Measurements from ENCODE around the gene ZNF80.
"Not testable (repeated sequence)": the region's sequence is repeated elsewhere in the genome, so short reads cannot be mapped to it uniquely, and the experiment has no call there.

Gene ZNF80

DNA sequence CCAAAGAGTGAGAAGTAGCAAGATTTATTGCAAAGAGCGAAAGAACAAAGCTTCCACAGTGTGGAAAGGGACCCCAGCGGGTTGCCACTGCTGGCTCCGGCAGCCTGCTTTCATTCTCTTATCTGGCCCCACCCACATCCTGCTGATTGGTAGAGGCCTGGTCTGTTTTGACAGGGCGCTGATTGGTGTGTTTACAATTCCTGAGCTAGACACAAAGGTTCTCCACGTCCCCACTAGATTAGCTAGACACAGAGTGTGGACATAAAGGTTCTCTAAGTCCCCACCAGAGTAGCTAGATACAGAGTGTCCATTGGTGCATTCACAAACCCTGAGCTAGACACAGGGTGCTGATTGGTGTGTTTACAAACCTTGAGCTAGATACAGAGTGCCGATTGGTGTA lies at the start of gene ZNF80:
Gene ZNF80 (minus strand): TSS at position 101 of the 400 bp plus-strand sequence. CDS start 504 bp downstream, outside the sequence.
- DNase-seq, result not testable (repeated sequence)

DNA sequence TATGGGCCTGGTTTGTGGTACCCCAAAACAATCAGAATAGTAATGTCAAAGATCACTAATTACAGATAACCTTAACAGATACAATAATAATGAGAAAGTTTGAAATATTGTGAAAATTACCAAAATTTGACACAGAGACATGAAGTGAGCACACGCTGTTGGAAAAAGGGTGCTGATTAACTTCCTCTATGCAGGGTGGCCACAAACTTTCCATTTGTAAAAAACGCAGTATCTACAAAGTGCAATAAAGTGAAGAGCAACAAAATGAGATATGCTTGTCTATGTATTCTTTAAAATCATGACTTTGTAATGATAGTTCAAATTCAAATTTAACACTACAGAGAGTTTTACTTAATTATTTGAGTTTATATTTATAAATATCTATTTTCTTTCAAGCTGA lies 48.9 kb upstream of the ZNF80 start:
- no peak for DNase-seq

DNA sequence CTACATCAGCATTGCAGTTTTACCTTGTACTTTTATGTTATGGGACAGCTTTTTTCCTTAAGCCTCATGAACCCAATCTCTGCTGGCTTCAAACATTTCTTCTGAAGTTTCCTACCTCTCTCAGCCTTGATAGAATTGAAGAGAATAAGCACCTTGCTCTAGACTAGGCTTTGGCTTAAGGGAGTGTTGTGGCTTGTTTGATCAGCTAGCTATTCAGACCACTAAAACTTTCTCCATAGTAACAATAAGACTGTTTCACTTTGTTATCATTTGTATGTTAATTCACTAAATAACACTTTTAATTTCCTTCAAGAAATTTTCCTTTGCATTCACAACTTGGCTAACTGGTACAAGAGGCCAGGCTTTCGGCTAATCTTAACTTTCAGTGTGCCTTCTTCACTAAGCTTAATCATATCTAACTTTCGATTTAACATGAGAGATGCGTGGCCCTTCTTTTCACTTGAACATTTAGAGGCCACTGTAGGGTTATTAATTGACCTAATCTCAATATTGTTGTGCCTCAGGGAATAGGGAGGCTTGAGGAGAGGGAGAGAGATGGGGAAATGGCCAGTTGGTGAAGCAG lies 48.4 kb upstream of the ZNF80 start:
- DNase-seq, result no peak

DNA sequence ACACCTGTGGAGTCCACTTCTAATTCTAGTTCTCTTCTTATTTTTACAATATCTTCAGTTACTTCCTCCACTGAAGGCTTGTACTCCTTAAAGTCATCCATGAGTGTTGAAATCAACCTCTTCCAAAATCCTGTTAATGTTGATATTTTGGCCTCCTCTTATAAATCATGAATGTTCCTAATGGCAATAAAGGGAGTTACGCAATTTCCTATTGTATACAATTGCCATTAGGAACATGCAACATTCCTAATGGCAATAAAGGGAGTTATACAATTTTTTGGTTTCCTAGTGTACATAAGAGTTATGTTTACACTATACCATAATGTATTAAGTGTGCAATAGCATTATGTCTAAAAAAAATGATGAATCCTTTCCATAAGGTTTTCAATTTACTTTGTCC lies 47.3 kb upstream of the ZNF80 start:
- DNase-seq, result no peak

DNA sequence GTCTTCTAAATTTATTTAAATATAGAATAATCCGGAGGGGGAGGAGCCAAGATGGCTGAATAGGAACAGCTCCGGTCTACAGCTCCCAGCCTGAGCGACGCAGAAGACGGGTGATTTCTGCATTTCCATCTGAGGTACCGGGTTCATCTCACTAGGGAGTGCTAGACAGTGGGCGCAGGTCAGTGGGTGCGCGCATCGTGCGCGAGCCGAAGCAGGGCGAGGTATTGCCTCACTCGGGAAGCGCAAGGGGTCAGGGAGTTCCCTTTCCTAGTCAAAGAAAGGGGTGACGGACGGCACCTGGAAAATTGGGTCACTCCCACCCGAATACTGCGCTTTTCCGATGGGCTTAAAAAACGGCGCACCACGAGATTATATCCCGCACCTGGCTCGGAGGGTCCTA lies 39.5 kb upstream of the ZNF80 start:
- DNase-seq, result not testable (repeated sequence)

DNA sequence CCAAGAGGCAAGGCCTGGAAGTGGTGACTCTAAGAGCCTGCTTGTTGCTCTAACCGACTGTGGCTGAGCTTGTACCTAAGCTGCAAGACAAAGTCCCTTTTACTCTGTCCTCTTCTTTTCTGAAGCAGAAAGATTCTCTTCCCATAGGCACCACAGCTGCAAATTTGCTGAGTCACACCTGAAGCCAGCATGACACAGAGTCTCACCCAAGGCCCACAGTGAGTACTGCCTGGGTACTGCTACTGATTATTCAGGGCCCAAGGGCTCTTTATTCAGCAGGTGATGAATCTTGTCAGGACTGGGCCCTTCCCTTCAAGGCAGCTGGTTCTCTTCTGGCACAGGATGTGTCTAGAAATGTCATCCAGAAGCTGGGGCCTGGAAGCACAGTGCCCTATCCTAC lies 37.6 kb upstream of the ZNF80 start:
- no peak for DNase-seq

DNA sequence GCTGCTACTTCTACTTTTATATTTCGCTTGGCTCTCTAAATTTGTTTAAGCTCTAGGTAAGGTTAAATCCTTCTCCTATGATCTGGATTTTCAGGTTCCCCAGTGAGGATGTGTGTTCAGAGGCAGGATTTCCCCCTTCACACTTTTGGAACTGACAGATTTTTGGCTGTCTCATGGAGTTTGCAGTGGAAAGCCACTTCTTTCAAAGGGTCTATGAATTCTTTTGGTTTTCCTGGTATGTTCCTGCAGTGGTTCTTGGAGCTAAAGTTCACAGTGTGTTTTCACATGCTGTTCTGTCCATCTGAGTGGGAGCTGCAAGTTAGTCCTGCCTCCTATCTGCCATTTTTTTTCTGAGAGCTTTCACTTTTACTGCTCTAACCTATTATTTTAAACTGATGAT lies 34.9 kb upstream of the ZNF80 start:
- no peak for DNase-seq

DNA sequence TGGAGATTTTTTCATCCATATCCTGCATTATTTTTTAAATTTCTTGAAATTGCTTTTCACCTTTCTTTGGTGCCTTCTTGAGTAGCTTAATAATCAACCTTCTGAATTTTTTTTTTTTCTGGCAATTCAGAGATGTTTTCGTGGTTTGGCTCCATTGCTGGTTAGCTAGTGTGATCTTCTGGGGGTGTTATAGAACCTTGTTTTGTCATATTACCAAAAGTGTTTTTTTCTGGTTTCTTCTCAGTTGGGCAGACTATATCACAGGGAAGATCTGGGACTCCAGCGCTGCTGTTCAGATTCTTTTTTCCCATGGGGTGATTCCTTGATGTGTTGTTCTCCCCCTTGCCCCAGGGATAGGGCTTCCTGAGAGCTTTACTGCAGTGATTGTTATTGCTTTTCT lies 32.6 kb upstream of the ZNF80 start:
- DNase-seq, result no peak

DNA sequence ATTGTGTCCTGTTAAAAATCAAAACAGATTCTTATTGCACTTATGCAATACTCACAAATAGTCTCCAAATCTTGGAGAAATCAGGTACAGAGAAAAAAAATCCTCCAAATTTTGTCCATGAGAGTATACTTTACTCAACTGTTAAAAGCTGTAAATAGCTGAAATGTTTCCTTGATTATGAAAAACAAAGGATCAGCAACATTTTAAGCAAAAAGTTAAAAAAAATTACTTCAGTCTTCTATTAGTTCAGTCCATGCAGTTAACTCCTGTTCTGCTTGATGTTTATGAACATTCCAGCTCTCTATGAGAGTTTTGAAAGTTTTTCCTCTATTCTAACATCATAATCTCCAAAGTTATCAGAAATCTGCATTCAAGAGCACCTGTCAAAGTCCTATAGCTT lies 22.8 kb upstream of the ZNF80 start:
- no peak for DNase-seq

DNA sequence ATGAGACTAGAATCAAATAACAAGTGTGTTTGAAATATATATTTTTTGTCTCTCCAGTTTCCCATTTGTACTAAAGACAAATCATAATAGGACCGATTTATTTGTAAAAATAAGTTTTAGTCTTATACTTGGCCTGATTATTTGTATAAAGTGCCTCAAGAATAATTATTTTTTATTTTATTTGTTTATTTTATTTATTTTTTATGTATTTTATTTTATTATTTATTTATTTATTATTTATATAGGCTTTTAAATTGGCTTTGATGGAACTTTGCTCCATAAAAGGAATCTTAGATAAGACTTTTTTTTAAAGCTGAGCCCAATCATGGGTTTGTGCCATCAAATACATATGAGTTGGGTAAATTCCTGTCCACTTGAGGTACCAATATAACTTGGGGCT lies 22.2 kb upstream of the ZNF80 start:
- DNase-seq, result no peak

DNA sequence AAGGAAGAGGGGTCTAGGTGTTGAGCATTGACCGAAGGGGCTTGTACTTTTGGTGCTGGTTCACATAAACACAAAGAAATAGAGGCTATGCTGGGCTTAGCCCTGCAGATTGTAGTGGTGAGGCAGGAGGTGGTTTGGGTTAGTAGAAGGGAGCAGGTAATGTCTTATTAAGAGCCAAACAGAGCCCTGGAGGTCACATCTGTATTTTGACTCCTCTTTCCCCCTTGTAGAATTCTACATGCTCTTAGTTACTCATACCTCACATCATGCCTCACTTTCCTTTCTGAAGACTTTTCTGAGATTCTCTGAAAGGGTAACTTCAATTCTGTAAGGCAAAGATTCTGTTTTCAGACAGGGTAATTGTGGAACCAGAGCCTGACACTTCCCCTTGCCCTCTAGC lies 16.1 kb upstream of the ZNF80 start:
- no peak for DNase-seq

DNA sequence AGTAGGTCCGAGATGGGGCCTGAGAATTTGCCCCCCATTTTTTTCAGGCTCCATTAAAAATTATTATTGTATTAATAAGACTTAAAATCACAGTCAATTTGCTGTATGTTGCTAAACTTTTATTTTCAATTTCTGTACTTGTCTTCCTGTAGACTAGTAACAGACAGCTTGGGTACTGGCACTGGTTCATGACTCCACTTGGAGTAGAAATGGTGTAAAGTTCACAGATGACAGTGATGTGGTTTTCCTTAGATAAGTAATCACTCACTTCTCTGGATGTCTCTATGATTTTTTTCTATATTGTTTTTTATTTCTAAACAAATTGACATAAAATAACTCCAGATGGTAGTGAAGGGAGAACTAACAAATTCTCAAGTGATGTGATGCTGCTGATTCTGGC lies 15.6 kb upstream of the ZNF80 start:
- no peak for DNase-seq

DNA sequence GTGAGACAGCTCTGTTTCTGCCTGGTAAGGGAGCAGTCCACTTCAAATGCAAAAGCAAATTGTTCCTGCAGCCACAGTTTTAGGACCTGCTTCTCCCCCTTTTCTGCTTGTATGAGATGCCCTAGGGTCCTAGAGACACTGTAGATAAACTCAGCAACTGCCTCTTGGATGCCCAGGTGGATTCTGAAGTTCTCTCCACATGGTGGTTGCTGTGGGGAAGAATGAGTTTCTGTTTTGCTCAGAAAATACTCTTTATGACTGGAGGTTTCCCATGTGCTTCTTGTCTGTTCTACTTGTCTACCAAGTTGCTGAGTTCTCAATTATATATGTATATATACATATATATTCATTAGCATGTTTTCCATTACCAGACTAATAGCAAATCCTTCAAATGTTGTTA lies 5.6 kb upstream of the ZNF80 start:
- DNase-seq, result no peak

DNA sequence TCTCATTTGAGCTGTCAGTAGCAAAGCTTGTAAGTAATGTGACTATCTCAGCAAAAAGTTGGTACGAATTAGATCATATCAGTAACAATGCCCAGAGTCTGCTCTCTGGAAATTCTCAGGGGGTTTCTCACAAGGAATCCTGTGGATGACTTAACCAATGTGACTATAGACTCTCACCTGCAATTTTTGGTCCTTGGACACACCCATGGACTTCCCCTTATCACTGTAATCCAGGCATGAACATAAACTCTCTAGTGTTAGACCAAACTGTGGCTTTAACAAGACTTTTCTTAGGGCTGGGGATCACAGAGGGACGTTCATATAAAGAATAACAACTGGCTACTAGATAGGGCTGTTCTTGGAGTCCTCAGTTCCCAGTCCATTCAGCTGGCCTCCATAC lies 3.9 kb upstream of the ZNF80 start:
- no peak for DNase-seq

DNA sequence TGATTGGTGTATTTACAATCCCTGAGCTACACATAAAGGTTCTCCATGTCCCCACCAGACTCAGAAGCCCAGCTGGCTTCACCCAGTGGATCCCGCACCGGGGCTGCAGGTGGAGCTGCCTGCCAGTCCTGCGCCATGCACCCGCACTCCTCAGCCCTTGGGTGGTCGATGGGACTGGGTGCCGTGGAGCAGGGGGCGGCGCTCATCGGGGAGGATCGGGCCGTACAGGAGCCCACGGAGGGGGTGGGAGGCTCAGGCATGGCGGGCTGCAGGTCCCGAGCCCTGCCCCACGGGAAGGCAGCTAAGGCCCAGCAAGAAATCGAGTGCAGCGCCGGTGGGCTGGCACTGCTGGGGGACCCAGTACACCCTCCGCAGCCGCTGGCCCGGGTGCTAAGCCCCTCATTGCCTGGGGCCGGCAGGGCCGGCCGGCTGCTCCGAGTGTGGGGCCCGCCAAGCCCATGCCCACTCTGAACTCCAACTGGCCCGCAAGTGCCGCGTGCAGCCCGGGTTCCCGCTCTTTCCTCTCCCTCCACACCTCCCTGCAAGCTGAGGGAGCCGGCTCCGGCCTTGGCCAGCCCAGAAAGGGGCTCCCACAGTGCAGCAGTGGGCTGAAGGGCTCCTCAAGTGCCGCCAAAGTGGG lies 888 bp upstream of the ZNF80 start:
- DNase-seq, result not testable (repeated sequence)

DNA sequence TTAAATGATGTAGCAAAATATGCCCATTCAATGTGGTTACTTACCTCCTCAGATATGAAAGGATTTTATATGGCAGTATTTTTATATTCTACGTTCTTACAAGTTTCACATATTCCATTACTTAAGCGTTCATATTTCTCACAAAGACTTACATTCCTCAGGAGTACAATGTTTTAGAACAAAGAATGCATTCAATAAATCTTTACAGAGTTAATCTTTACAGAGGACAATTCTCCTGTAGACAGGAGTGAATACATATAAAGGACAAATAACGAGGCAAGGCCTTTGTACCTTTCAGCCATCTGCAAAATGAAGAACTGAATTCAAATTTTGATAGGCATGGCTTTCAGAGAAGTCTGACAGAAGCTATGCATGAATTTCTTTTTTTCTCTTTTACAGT lies 1.9 kb downstream of the ZNF80 start:
- no peak for DNase-seq

DNA sequence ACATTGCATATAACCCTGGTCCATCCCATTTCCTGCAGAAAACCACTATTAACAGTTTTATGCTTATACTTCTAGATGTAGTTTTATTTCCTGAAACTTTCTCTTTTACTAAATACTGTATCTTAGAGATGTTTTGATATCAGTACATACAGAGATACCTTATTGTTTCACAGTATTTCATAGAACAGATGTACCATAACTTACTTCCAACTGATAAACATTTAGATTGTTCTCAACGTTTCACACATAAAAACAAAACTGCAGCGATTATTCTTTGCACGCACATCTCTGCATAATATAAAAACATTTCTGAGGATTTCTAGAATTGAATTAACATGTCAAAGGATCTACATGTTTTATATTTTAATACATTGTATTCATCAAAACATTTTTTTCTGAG lies 2.6 kb downstream of the ZNF80 start:
- DNase-seq, result no peak

DNA sequence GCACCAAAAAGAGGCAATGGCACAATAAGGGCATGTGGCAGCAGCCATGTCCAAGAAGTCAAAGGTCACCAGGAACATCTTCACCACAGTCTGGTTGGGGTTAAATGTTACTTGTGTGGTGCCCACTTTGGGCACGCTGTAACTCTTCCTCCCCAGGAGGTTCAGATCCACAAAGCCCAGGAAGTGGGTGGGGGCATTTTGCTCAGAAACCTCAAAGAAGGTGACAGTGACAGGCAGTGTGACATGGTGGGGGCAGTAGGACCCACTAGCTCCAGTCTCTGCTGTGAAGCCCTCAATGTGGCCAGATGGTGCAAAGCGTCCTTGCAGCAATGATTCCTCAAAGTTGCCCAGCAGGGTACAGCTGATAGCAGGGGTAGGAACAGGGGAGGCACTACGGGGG lies 5.8 kb downstream of the ZNF80 start:
- DNase-seq, result no peak

DNA sequence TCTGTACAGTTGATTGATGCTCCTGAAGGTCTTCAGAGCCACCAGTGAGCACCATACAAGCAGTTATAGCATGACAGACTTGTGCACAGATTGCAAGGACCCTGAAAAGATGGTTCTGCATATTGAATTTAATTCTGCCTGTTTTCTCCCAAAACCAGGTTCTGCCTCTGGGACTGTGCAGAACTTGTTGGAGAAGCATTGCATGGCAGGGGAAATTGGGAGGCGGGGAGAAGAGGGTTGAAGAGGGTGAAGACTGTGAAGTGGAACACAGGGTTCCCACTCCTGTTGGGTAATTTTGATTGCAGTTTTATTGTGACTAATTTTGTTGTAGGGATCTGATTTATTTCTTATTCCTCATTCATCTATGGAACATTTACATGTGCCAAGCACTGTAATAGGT lies 10.3 kb downstream of the ZNF80 start:
- DNase-seq, result no peak

DNA sequence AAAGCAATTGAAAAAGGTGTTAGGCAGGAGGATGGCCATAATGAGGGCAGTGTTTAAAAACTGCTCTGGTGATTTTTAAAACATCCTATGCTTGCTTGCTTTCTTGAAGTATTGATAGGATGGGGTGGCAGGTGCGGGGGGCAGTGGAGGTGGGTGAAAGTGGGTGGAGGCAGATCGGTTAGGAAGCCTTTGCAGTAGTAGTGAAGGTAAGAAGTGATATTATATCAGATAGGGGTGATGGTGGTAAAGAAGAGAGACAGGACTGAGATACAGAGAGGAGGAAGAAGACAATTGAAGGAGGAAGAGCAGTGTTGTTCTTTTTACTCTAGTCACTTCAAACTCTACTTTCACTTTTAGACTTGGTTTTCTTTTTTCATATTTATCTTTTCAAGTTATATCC lies 11.1 kb downstream of the ZNF80 start:
- DNase-seq, result no peak

DNA sequence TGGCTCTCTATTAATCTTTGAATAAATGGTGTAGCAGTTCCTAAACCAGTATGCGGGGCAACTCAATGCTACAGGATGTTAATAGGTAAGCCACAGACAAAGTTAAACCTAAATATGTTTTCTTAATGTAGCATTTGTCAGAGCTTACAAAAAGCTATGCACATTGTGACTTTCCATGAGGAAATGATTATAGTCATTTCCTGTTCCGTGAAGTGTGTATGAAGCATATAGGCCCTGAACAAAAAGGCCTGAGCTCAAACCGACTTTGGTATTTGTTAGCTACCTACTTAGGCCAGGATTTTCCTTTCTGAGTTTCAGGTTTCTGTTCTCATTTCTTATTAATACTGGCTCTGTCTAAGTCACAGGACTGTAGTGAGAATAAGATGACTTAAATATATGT lies 14.2 kb downstream of the ZNF80 start:
- DNase-seq, result no peak

DNA sequence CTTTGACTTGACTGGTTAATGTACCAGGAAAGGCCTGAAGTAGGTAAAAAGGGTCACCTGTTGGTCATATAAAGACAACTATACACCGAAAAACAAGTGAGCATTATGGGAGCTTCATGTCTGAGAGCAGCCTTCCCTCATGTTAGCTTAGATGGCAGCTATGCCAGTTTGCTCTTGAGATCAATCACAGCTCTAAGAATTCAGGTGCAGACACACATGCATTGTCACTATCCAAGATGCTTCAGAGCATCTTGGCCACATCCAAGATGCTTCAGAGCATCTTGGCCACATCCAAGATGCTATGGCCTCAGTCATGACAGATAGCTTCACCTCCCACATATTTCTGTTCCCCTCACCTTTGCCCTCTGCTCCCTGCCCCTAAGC lies 15.5 kb downstream of the ZNF80 start:
- no peak for DNase-seq

DNA sequence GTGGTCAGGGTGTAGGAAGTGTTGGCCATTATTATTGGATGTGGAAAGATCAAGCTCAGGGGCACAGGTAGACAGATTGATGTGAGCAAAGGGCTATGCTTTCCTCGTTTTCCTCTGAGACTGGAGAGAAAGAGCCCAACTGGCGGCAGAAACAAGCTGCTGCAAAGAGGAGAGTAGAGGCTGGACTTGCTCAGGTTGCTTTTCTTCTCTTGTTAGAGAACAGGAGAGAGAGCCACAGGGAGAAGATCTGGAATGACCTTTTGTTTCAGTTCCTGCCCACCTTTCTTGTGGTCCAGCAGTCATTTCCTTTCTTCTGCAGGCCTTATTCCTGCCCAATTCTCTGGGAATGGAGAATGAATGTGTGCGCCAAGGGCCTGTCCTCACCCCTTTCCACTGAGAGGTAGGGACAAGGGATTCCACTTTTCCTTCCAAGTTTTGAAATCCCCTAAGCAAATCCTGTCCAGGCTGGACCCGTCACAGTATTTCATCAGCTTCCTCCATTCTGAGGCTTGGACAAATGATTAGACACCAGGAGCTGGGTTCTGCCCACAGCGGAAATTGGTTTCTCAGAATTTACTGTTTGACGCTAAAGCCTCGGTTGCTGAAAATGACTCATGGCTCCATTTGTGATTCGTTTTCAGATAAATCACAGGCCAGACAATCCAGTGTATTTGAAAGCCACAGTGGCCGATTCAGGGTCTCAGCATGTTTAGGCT lies 16.1 kb downstream of the ZNF80 start:
- no peak for DNase-seq

DNA sequence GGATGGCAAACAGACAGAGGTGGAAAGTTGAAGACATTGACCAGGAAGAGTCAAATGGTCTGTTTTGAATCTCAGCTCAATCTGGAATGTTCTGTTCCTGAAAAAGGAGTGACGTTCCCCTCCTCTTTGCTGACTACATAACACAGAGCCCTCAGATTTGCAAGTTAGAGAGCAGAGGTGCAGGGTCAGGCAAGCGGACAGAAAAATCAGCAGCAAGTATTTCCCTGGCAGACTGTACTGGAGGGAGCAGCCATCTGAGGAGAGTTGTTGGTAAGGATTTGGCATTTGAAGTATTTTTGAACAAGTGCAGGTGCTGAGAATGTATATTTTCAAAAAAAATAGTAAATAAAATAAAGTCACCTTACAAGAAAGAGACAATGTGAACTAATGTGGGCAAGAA lies 17.6 kb downstream of the ZNF80 start:
- no peak for DNase-seq
